Panc1 (cell line): ENCODE measurements around the gene TMEM271.

Source experiments
- CTCF ChIP-seq: fragments of 450-650 bp; IDR thresholded peaks from 2 replicates; pipeline ENCODE4 v1.5.1; 2017; ENCODE audit warnings: mild to moderate bottlenecking
- POLR2AphosphoS5 ChIP-seq: IDR thresholded peaks from 2 replicates; pipeline ENCODE4 v1.6.1; 2012; ENCODE audit warnings: mild to moderate bottlenecking, low read depth, low read length, moderate library complexity
- REST ChIP-seq, 2 experiments: IDR thresholded peaks; 2 replicates each; pipeline ENCODE4 v1.6.1; 2011 to 2012; ENCODE audit warnings: low read depth in 2 of 2, control low read depth in 1 of 2, low read length in 1 of 2, mild to moderate bottlenecking in 1 of 2, moderate library complexity in 1 of 2; ENCODE audit not compliant: insufficient read depth in 1 of 2
- SIN3A ChIP-seq: IDR thresholded peaks from 2 replicates; pipeline ENCODE4 v1.6.1; 2012; ENCODE audit warnings: low read depth, mild to moderate bottlenecking, low read length, moderate library complexity, borderline replicate concordance; ENCODE audit not compliant: insufficient read depth
- TCF7L2 ChIP-seq: IDR thresholded peaks from 2 replicates; pipeline ENCODE4 v1.6.1; 2011; ENCODE audit warnings: mild to moderate bottlenecking, low read depth, low read length, inconsistent platforms

DNA sequence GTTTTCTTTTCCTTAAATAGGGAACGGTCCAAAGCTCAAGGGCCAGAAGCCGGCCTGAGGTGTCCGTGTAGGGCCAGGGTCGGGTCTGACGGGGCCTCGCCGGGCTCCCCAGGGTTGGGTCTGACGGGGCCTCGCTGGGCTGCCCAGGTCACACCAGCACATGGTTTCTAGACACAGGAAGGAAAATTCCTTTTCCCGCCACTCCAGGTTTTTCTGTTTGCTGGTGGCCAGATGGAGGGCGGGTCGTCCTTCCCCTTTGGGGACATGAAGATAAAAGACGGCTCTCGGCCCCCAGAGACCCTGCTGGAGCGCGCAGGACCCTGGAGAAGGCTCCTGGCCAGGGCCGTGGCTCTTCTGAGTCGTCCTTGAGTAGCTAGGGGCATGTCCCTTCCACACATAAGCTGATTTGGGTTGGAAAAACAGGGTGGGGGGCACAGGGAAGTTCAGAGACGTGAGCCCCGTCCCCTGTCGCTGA lies 42.0 kb downstream of the TMEM271 start:
- TF ChIP-seq CTCF (no peak), POLR2AphosphoS5 (no peak), REST (IDR thresholded peaks at IDR 0.05; ENCODE audit: insufficient read depth in 1 of 2, low read depth in 2 of 2, low read length in 1 of 2) (no peak), SIN3A (no peak), TCF7L2 (no peak)
